Measurements from ENCODE around the gene FGD4. TPM values are rescaled to one million over a fixed set of nuclear protein-coding genes. Genes with fewer than 3 reads are reported as not detected.

Gene FGD4
- total and polyA plus RNA-seq, 2 of the 4 experiments (the other 2 are of a cell fraction) = 2.1 to 8.8 TPM

DNA sequence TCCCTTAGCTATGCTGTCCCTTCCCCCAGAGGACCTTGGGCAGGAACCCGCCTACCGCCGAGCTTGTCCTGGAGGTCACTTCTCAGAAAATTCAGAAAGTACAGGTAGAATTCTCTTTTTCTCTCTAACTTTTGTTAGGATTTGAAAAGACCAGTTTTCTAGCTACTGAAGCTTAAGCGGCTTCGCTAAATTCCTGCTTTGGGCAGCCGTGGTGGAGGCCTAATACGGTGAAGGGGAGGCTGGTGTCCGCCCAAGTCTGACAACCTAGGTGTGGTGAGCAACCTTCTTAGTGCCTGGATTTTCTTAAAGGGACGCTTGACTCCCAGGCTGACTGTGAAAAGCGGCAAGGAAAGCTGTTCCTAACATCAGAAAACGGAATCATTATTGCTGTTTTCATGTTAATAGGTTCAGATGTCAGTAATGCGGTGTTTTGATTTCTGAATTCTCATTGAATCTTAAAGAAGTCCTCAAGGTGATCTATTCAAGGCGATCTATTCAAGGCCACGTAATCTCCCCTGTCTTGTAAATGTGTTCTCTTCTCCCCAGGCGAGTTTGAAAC lies 835 bp downstream of the FGD4 start:
- ATAC-seq (ENCODE audit: low read depth) (no peak), DNase-seq (no peak)
- dilution Hi-C loops (cut with HindIII; ENCODE audit: low sequenced_read_pairs, unreplicated experiment) = no loop called here

More for the DNA sequence above, 835 bp downstream of the FGD4 start:
- Histone ChIP-seq H3K56ac (ENCODE audit: extremely low read depth, insufficient read depth, low read length) (no peak overlapping the region), H3K9ac (ENCODE audit: low read depth, low read length) (no peak overlapping the region), H2BK120ac (ENCODE audit: low read depth, low read length) (no peak overlapping the region), H3K27me3 (ENCODE audit: control insufficient read depth, insufficient read depth, low read length) (peaks cover 38% of the 10 kb centered on the region), H3K23ac (ENCODE audit: low read depth, low read length) (peak overlapping the region; percentile 6; the same call in 1 of the 2 replicates), H3K4me2 (ENCODE audit: low read depth, low read length) (peak overlapping the region; percentile 29; the same call in 1 of the 2 replicates), H3K9me3 (ENCODE audit: control insufficient read depth, insufficient read depth, low read length) (no peaks in the 10 kb centered on the region), H3K27ac (ENCODE audit: insufficient read depth, low read length) (no peak overlapping the region), H4K8ac (ENCODE audit: low read depth in 2 of 2, low read length in 2 of 2) (no peak overlapping the region), H3K14ac (replicated peaks; ENCODE audit: low read depth, low read length) (no peak overlapping the region), H3K18ac (ENCODE audit: low read depth, low read length) (no peak overlapping the region), H3K79me1 (ENCODE audit: low read depth in 1 of 2, low read length in 2 of 2) (no peaks in the 10 kb centered on the region), H2AFZ (replicated peaks; ENCODE audit: low read length, poor library complexity) (peak overlapping the region; percentile 94), H2BK5ac (ENCODE audit: low read depth, low read length, poor library complexity, severe bottlenecking) (no peak overlapping the region), H4K5ac (ENCODE audit: low read depth, low read length) (no peak overlapping the region), H3K4me3 (ENCODE audit: insufficient read depth, low read depth, low read length) (peak overlapping the region; percentile 47), H2AK5ac (ENCODE audit: low read depth, low read length) (no peak overlapping the region), H2AK9ac (replicated peaks; ENCODE audit: low read depth, low read length, poor library complexity) (no peak overlapping the region), H2BK20ac (ENCODE audit: low read depth, low read length) (no peak overlapping the region), H3K9me1 (ENCODE audit: insufficient read depth, low read length) (no peaks in the 10 kb centered on the region), H2BK15ac (ENCODE audit: low read depth, low read length) (no peak overlapping the region), H3K36me3 (ENCODE audit: control insufficient read depth, insufficient read depth, low read length) (no peaks in the 10 kb centered on the region), H4K20me1 (ENCODE audit: insufficient read depth, low read length) (no peaks in the 10 kb centered on the region; the same call in 1 of the 2 replicates), H3K4me1 (ENCODE audit: control insufficient read depth, insufficient read depth, low read length) (no peaks in the 10 kb centered on the region), H4K91ac (ENCODE audit: insufficient read depth, low read depth, low read length) (no peak overlapping the region), H3K4ac (ENCODE audit: low read depth, low read length) (no peak overlapping the region)
- TF ChIP-seq NFE2L2 (IDR thresholded peaks at IDR 0.05; ENCODE audit: low read depth, low read length) = no peak
- no peak for TF ChIP-seq MXI1 (IDR thresholded peaks at IDR 0.05; ENCODE audit: borderline replicate concordance, low read depth, low read length)
- TF ChIP-seq, protein P1, sequence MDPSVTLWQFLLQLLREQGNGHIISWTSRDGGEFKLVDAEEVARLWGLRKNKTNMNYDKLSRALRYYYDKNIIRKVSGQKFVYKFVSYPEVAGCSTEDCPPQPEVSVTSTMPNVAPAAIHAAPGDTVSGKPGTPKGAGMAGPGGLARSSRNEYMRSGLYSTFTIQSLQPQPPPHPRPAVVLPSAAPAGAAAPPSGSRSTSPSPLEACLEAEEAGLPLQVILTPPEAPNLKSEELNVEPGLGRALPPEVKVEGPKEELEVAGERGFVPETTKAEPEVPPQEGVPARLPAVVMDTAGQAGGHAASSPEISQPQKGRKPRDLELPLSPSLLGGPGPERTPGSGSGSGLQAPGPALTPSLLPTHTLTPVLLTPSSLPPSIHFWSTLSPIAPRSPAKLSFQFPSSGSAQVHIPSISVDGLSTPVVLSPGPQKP (IDR thresholded peaks at IDR 0.05; ENCODE audit: borderline replicate concordance, low read depth, low read length) = no peak
- no peak for TF ChIP-seq POLR2A (IDR thresholded peaks at IDR 0.05; ENCODE audit: low read depth, low read length)
- no peak for TF ChIP-seq CEBPB (IDR thresholded peaks at IDR 0.05; ENCODE audit: low read depth, low read length)
- TF ChIP-seq RAD21 (IDR thresholded peaks at IDR 0.05; ENCODE audit: low read length) = no peak
- TF ChIP-seq RFX5 (IDR thresholded peaks at IDR 0.05; ENCODE audit: low read depth, low read length) = no peak
- no peak for TF ChIP-seq MAZ (IDR thresholded peaks at IDR 0.05; ENCODE audit: borderline replicate concordance, low read depth, low read length)
- no peak for TF ChIP-seq BHLHE40 (IDR thresholded peaks at IDR 0.05; ENCODE audit: low read depth, low read length)
- TF ChIP-seq, protein P2, sequence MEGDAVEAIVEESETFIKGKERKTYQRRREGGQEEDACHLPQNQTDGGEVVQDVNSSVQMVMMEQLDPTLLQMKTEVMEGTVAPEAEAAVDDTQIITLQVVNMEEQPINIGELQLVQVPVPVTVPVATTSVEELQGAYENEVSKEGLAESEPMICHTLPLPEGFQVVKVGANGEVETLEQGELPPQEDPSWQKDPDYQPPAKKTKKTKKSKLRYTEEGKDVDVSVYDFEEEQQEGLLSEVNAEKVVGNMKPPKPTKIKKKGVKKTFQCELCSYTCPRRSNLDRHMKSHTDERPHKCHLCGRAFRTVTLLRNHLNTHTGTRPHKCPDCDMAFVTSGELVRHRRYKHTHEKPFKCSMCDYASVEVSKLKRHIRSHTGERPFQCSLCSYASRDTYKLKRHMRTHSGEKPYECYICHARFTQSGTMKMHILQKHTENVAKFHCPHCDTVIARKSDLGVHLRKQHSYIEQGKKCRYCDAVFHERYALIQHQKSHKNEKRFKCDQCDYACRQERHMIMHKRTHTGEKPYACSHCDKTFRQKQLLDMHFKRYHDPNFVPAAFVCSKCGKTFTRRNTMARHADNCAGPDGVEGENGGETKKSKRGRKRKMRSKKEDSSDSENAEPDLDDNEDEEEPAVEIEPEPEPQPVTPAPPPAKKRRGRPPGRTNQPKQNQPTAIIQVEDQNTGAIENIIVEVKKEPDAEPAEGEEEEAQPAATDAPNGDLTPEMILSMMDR (conservative IDR thresholded peaks at IDR 0.05; ENCODE audit: low read depth, low read length) = no peak
- TF ChIP-seq SMC3 (IDR thresholded peaks at IDR 0.05; ENCODE audit: low read depth, low read length) = no peak
- no peak for TF ChIP-seq MAFK (IDR thresholded peaks at IDR 0.05; ENCODE audit: low read depth, low read length)
- in situ Hi-C loops (cut with MboI; ENCODE audit: low sequenced_read_pairs) (no loop called here), intact Hi-C loops (cut with micrococcal nuclease) (loop anchor here (5.0 kb wide), 1 partner anchor 603 kb away; no protein-coding TSS in a partner anchor)
- CTCF ChIA-PET = no interaction called here
- POLR2A ChIA-PET (ENCODE audit: unreplicated experiment) = no interaction called here
- BruUV-seq (replicated peaks) = no TSS peak
- WGBS, 2 experiments (ENCODE audit: extremely low coverage in 2 of 2, insufficient read length in 1 of 2) = 20% methylated on average over 1 of the region's 15 CpGs; no CpG with 5 or more reads in 1 of the 2 experiments

Data from IMR-90 (cell line).